GM19240 (cell line): ENCODE data around the gene ZDHHC13.
A peak's percentile ranks its signal among the peaks of the same experiment; 100 is the strongest.

ENCODE experiments used
- DNase-seq: peaks from one replicate; pipeline ENCODE4 v3.0.0; 2011; ENCODE audit warnings: low spot score; ENCODE audit not compliant: insufficient read length

The ZDHHC13 gene, protein sequence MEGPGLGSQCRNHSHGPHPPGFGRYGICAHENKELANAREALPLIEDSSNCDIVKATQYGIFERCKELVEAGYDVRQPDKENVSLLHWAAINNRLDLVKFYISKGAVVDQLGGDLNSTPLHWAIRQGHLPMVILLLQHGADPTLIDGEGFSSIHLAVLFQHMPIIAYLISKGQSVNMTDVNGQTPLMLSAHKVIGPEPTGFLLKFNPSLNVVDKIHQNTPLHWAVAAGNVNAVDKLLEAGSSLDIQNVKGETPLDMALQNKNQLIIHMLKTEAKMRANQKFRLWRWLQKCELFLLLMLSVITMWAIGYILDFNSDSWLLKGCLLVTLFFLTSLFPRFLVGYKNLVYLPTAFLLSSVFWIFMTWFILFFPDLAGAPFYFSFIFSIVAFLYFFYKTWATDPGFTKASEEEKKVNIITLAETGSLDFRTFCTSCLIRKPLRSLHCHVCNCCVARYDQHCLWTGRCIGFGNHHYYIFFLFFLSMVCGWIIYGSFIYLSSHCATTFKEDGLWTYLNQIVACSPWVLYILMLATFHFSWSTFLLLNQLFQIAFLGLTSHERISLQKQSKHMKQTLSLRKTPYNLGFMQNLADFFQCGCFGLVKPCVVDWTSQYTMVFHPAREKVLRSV

GRCh38 chr11:19116971-19117759 is at the start of gene ZDHHC13:
TSS of gene ZDHHC13 (plus strand) at chr11:19117168. CDS start at chr11:19117250, 82 bp downstream.
- peak; percentile 95 for DNase-seq

GRCh38 chr11:19071255-19071654 is 45.7 kb upstream of the ZDHHC13 start:
- peak; percentile 35 for DNase-seq

DNA sequence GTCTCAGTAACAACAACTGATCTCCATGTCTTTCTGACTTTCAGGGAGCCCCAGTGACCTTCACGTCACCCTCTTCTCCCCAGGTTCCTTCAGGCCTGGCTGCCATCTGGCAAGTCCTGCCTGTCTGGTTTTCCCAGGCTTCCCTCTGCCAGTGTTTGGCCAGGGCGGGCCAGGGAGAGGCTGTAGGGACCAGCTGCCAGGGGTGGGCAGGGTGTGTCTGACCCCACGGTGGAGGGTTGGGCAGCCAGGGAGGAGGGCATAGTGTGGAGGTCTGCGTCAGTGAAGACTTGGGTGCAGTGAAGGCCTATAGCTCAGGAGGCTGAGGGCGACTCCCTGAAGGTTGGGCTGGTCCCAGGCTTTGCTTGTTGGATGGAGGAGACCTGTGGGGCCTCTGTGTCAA is 44.5 kb upstream of the ZDHHC13 start:
- DNase-seq = no peak

- DNase-seq = no peak
Measured at GRCh38 chr11:19073454-19074415, 43.2 kb upstream of the ZDHHC13 start.

- no peak for DNase-seq
Measured at GRCh38 chr11:19075636-19076035, 41.3 kb upstream of the ZDHHC13 start.

GRCh38 chr11:19076744-19077589 is 40.0 kb upstream of the ZDHHC13 start:
- peak; percentile 33 for DNase-seq

- no peak for DNase-seq
Measured at GRCh38 chr11:19077965-19078364, 39.0 kb upstream of the ZDHHC13 start.

DNA sequence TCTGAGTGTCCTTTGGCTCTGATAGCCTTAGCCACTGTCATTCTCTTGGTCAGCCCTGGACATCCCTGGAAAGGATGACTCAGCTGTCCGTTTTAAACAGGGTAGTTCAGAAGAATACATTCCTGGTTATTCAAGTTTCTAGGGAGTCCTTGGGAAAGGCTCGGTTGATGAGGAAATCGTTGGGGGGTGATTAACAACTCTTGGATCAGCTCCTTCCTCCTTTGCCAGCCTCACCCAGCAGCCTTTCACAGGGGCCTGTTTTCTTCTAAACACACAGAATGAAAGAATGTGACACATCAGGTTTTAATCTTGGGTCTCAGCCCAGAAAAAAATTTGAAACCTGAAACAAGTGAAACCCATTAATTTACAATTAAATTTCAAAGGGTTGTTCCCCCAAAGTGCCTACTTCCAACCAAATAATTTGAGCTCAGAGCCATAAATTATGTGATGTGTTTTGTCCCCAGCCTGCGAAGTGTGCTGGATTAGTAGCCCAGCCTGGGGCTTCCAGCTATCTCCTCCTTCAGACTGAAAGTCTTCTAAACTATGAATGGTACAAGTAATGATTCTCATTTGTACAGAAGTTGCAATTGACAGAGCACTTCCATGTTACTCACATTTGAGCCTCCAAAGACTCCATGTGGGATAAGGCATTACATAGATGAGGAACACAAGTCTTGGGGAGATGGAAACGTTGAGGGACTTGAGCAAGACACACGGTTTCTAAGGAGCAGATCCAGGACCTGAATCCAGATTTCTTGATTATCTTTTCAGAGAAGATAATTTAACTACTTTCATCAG is 37.1 kb upstream of the ZDHHC13 start:
- no peak for DNase-seq

DNA sequence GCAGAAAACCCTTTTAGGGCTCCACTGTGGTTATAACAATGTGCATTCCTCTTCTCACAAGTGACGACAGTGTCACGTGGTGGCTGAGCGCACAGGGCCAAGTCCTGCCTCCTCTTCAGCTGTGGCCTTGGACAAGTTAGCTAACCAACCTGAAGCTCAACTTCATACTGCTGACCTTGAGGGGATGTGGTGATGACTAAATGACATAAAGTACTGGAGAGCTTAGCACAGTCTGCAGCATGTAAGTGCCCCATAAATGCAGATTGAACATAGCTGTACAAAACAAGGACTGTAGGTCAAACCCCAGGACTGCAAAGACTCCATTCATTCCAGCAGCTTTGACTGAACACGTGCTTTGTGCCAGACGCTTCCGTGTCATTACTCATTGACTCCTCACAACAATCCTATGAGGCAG is 36.4 kb upstream of the ZDHHC13 start:
- no peak for DNase-seq

DNA sequence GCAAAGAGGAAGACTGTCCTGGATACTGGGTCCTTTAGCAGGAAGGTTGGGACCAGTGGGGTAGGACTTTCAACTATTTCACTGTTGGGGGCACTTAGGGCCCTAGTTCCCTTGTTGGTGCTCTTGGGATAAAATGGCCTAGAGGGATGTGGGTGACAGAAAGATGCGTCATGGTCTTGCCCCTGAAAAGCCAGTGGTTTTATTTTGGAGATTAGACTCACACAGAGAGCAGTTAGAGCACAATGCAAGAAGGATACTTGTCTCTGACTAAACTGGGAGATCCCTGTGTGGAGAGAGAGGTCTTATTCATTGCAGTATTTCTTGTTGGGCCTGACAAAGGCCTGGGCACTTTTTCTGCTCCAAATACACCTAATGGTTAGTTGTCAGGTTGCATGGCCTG is 33.8 kb upstream of the ZDHHC13 start:
- DNase-seq = no peak

DNA sequence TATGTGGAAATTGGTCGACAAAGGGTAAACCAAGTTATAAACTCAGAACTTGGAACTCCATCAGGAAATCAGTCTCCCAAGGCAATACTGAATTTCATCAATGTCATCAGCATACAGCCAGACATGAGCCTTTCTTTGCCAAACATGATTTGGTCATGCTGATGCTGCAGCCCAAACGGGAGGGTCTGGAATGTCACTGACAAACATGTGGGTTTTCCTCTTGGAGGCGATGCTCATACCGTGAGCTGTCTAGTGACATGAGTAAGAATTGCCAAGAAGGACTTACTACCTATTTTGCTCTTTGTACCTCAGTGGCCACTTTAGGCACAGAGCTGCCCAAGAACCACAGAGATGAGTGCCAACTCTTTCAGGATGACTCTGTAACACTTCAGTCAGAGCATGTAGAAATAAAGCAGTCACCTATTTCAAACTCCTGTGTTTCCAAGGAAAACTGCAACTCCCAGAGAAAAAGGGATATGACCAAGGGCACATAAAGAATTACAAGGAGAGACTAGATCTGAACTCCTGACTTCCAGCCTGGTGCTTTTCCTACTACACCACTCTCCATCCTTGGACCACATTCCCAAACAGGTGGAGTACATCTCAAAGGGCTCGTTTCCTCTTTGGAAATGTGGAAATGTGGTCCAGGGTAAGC is 32.2 kb upstream of the ZDHHC13 start:
- DNase-seq = no peak

GRCh38 chr11:19087658-19088057 is 29.3 kb upstream of the ZDHHC13 start:
- no peak for DNase-seq

GRCh38 chr11:19088791-19089190 is 28.2 kb upstream of the ZDHHC13 start:
- no peak for DNase-seq

GRCh38 chr11:19089421-19089820 is 27.5 kb upstream of the ZDHHC13 start:
- no peak for DNase-seq

GRCh38 chr11:19091366-19091765 is 25.6 kb upstream of the ZDHHC13 start:
- no peak for DNase-seq

DNA sequence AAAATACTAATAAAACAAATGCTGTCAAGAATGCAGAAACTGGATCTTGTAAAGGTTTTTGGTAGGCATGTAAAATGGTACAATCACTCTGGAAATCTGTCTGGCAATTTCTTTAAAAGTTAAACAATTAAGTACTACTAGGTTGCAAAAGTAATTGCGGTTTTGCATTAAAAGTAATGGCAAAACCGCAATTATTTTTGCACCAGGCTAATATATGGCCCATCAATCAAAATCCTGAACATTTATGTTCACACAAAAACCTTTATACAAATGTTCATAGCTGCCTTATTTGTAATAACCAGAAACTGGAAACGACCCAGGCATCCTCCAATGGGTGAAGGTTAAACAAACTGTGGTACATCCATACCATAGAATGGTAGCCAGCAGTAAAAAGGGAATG is 24.6 kb upstream of the ZDHHC13 start:
- DNase-seq = no peak

GRCh38 chr11:19092850-19093249 is 24.1 kb upstream of the ZDHHC13 start:
- no peak for DNase-seq

- DNase-seq = no peak
Measured at GRCh38 chr11:19093976-19094375, 23.0 kb upstream of the ZDHHC13 start.

- no peak for DNase-seq
Measured at GRCh38 chr11:19094859-19095258, 22.1 kb upstream of the ZDHHC13 start.
